ENCODE results near the gene LRRC75A.

DNA sequence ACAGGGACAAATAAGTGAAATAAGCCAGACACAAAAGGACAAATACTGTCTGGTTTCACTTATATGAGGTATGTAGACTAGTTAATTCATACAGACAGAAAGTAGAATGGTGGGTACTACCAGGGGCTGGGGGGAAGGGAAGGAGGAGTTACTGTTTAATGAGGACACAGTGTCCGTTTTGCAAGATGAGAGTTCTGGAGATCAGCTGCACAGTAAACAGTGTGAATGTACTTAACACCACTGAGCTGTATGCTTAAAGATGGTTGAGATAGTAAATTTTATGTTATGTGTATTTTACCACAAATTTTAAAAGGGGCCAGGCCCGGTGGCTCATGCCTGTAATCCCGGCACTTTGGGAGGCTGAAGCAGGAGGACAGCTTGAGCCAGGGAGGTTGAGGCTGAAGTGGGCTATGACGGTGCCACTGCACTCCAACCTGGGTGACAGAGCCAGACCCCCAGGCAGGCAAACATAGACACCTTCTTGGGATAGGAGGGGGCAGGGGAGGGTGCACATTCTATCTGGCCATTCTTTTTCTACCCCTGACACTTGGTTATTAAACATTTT lies 23.5 kb downstream of the LRRC75A start:
- TF ChIP-seq, protein P1, sequence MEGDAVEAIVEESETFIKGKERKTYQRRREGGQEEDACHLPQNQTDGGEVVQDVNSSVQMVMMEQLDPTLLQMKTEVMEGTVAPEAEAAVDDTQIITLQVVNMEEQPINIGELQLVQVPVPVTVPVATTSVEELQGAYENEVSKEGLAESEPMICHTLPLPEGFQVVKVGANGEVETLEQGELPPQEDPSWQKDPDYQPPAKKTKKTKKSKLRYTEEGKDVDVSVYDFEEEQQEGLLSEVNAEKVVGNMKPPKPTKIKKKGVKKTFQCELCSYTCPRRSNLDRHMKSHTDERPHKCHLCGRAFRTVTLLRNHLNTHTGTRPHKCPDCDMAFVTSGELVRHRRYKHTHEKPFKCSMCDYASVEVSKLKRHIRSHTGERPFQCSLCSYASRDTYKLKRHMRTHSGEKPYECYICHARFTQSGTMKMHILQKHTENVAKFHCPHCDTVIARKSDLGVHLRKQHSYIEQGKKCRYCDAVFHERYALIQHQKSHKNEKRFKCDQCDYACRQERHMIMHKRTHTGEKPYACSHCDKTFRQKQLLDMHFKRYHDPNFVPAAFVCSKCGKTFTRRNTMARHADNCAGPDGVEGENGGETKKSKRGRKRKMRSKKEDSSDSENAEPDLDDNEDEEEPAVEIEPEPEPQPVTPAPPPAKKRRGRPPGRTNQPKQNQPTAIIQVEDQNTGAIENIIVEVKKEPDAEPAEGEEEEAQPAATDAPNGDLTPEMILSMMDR (IDR thresholded peaks at IDR 0.05) = no peak
- no peak for TF ChIP-seq EZH2 (IDR thresholded peaks at IDR 0.05; ENCODE audit: borderline replicate concordance, insufficient read depth, low read depth, low read length, poor library complexity, severe bottlenecking)

All from B cell (primary cell).